ENCODE results near the gene MYRIP. TPM values are rescaled to one million over a fixed set of nuclear protein-coding genes. Genes with fewer than 3 reads are reported as not detected.

Gene MYRIP
- total RNA-seq, 4 donors from 2014 or later = 2.4 to 9.8 (median 4.4) TPM

GRCh38 chr3:39970982-39971381 is 161.6 kb downstream of the MYRIP start:
- TF ChIP-seq CTCF (IDR thresholded peaks at IDR 0.05; ENCODE audit: low read depth) = no peak

- TF ChIP-seq CTCF (IDR thresholded peaks at IDR 0.05; ENCODE audit: low read depth) = no peak
These were observed 162.2 kb downstream of the MYRIP start for GRCh38 chr3:39971559-39972031.

- TF ChIP-seq CTCF (IDR thresholded peaks at IDR 0.05; ENCODE audit: low read depth) = no peak
These were observed 163.1 kb downstream of the MYRIP start for GRCh38 chr3:39972508-39972907.

- no peak for TF ChIP-seq CTCF (IDR thresholded peaks at IDR 0.05; ENCODE audit: low read depth)
These were observed 167.8 kb downstream of the MYRIP start for GRCh38 chr3:39977058-39977794.

GRCh38 chr3:39978308-39978707 is 168.9 kb downstream of the MYRIP start:
- TF ChIP-seq CTCF (IDR thresholded peaks at IDR 0.05; ENCODE audit: low read depth) = no peak

GRCh38 chr3:39980058-39980457 is 170.6 kb downstream of the MYRIP start:
- no peak for TF ChIP-seq CTCF (IDR thresholded peaks at IDR 0.05; ENCODE audit: low read depth)

GRCh38 chr3:39980781-39981180 is 171.4 kb downstream of the MYRIP start:
- TF ChIP-seq CTCF (IDR thresholded peaks at IDR 0.05; ENCODE audit: low read depth) = no peak
